Esophagus squamous epithelium (tissue), 5 donors: ENCODE measurements around the gene IL18BP. TPM values are rescaled to one million over a fixed set of nuclear protein-coding genes. Genes with fewer than 3 reads are reported as not detected.

Source experiments
- DNase-seq: peaks from one replicate; lab custom pipeline; 2025; lab: John Stamatoyannopoulos, UW
- H3K27ac ChIP-seq, 4 donors: fragments of 200-600 bp; sonication (generic); one replicate each; pipeline ENCODE4 v1.5.1; 2016 to 2019; ENCODE audit warnings: mild to moderate bottlenecking in 1 of 4
- H3K27me3 ChIP-seq, 4 donors: fragments of 200-600 bp; sonication (generic); 1 replicate in 3 of 4; 2 replicates in 1 of 4; pipeline versions ENCODE4 v1.5.1 to v1.6.0; 2017 to 2021; ENCODE audit warnings: antibody characterized with exemption in 1 of 4
- H3K36me3 ChIP-seq, 3 donors: fragments of 200-600 bp; sonication (generic); one replicate each; pipeline ENCODE4 v1.5.1; 2016 to 2019
- H3K4me1 ChIP-seq, 3 donors: fragments of 200-600 bp; sonication (generic); one replicate each; pipeline ENCODE4 v1.5.1; 2017 to 2019
- H3K4me3 ChIP-seq, 4 donors: fragments of 200-600 bp; sonication (generic); 1 replicate in 3 of 4; 2 replicates in 1 of 4; pipeline ENCODE4 v1.5.1; 2016 to 2019; ENCODE audit warnings: mild to moderate bottlenecking in 2 of 4, moderate library complexity in 1 of 4
- H3K9me3 ChIP-seq, 3 donors: fragments of 200-600 bp; sonication (generic); one replicate each; pipeline ENCODE4 v1.5.1; 2016 to 2019
- POLR2A ChIP-seq, 4 donors: fragments of 450-650 bp; IDR thresholded peaks; one replicate each; pipeline ENCODE4 v1.6.1; 2017; ENCODE audit warnings: antibody characterized with exemption in 4 of 4, mild to moderate bottlenecking in 4 of 4, moderate library complexity in 3 of 4
- WGBS, 2 donors: methylation state at CpG; one replicate each; pipeline ENCODE4 v1.1.5; 2018; 5-methylcytosine and 5-hydroxymethylcytosine counted together
- intact Hi-C: fragments of 100-400 bp; cut with DNase I; formaldehyde crosslinking; loops from one replicate; pipeline ENCODE4 v1.15.0; 2022
- total RNA-seq, 4 donors: library from RNA; depleted of rRNA; stranded (reverse); fragments of >200 nt; gene quantifications; one replicate each; pipeline ENCODE4 v1.1.0, GENCODE V29; 2016
- TF ChIP-seq, protein P1 (sequence below), 6 experiments: fragments of 450-650 bp in 4 of 6; fragments of 200-600 bp in 2 of 6; sonication (generic) in 2 of 6; IDR thresholded peaks; one replicate each; pipeline ENCODE4 v1.5.1; 2016 to 2019; ENCODE audit warnings: antibody characterized with exemption in 6 of 6, mild to moderate bottlenecking in 4 of 6, moderate library complexity in 4 of 6
- donor health status: DM: yes; HTN: yes; CAD: no.

The IL18BP gene
- total RNA-seq, 4 donors from 2014 or later: 1.6 to 6.5 (median 4.8) TPM

DNA sequence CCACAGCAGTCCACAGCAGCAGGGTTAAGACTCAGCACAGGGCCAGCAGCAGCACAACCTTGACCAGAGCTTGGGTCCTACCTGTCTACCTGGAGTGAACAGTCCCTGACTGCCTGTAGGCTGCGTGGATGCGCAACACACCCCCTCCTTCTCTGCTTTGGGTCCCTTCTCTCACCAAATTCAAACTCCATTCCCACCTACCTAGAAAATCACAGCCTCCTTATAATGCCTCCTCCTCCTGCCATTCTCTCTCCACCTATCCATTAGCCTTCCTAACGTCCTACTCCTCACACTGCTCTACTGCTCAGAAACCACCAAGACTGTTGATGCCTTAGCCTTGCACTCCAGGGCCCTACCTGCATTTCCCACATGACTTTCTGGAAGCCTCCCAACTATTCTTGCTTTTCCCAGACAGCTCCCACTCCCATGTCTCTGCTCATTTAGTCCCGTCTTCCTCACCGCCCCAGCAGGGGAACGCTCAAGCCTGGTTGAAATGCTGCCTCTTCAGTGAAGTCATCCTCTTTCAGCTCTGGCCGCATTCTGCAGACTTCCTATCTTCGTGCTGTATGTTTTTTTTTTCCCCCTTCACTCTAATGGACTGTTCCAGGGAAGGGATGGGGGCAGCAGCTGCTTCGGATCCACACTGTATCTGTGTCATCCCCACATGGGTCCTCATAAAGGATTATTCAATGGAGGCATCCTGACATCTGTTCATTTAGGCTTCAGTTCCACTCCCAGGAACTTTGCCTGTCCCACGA is 3.3 kb downstream of the IL18BP start:
- Histone ChIP-seq H3K36me3 (peaks cover 35 to 72% (median 45%) of the 10 kb centered on the region in 3 donors), H3K27ac (no peak overlapping the region), H3K27me3 (no peaks in the 10 kb centered on the region), H3K4me1 (peaks cover 4 to 37% (median 23%) of the 10 kb centered on the region in 3 donors), H3K4me3 (no peak overlapping the region), H3K9me3 (no peaks in the 10 kb centered on the region)
- no peak for DNase-seq
- TF ChIP-seq, protein P1, sequence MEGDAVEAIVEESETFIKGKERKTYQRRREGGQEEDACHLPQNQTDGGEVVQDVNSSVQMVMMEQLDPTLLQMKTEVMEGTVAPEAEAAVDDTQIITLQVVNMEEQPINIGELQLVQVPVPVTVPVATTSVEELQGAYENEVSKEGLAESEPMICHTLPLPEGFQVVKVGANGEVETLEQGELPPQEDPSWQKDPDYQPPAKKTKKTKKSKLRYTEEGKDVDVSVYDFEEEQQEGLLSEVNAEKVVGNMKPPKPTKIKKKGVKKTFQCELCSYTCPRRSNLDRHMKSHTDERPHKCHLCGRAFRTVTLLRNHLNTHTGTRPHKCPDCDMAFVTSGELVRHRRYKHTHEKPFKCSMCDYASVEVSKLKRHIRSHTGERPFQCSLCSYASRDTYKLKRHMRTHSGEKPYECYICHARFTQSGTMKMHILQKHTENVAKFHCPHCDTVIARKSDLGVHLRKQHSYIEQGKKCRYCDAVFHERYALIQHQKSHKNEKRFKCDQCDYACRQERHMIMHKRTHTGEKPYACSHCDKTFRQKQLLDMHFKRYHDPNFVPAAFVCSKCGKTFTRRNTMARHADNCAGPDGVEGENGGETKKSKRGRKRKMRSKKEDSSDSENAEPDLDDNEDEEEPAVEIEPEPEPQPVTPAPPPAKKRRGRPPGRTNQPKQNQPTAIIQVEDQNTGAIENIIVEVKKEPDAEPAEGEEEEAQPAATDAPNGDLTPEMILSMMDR (IDR thresholded peaks at IDR 0.05): no peak
- TF ChIP-seq POLR2A (IDR thresholded peaks at IDR 0.05): no peak
- intact Hi-C loops: no loop called here
- WGBS, 2 donors: 61% methylated on average over 9 to 10 of the region's 10 CpGs

GRCh38 chr11:72002841-72003775 is 4.4 kb downstream of the IL18BP start:
- DNase-seq: no peak
- intact Hi-C loops: no loop called here

GRCh38 chr11:72003776-72004171 is 5.1 kb downstream of the IL18BP start:
- Histone ChIP-seq H3K9me3 (no peaks in the 10 kb centered on the region), H3K4me1 (peaks cover 4 to 32% (median 18%) of the 10 kb centered on the region in 3 donors), H3K36me3 (peaks cover 53 to 89% (median 61%) of the 10 kb centered on the region in 3 donors), H3K27ac (no peak overlapping the region), H3K27me3 (no peaks in the 10 kb centered on the region), H3K4me3 (no peak overlapping the region)
- TF ChIP-seq POLR2A (IDR thresholded peaks at IDR 0.05): no peak
- TF ChIP-seq, protein P1 (IDR thresholded peaks at IDR 0.05): no peak
- intact Hi-C loops: no loop called here
- DNase-seq: no peak
- 90 to 100% methylated on average over 1 to 6 of the region's 20 CpGs for WGBS, 2 donors

More at GRCh38 chr11:72002841-72003775, 4.4 kb downstream of the IL18BP start:
- H3K9me3 ChIP-seq: no peaks in the 10 kb centered on the region
- peaks cover 46 to 83% (median 54%) of the 10 kb centered on the region in 3 donors for H3K36me3 ChIP-seq
- H3K27ac ChIP-seq: no peak overlapping the region
- H3K4me1 ChIP-seq: peaks cover 4 to 37% (median 23%) of the 10 kb centered on the region in 3 donors
- no peaks in the 10 kb centered on the region for H3K27me3 ChIP-seq
- TF ChIP-seq POLR2A (IDR thresholded peaks at IDR 0.05): no peak
- TF ChIP-seq, protein P1 (IDR thresholded peaks at IDR 0.05): no peak
- 80 to 81% methylated on average over 10 to 11 of the region's 12 CpGs for whole genome bisulfite sequencing, 2 donors
- no peak overlapping the region for H3K4me3 ChIP-seq

GRCh38 chr11:72004515-72005346 is 6.0 kb downstream of the IL18BP start:
- no peak for TF ChIP-seq POLR2A (IDR thresholded peaks at IDR 0.05)
- TF ChIP-seq, protein P1 (IDR thresholded peaks at IDR 0.05): no peak
- intact Hi-C loops: no loop called here
- H3K27ac ChIP-seq: no peak overlapping the region
- H3K9me3 ChIP-seq: no peaks in the 10 kb centered on the region
- DNase-seq: no peak
- H3K4me3 ChIP-seq: no peak overlapping the region
- peaks cover 60 to 99% (median 70%) of the 10 kb centered on the region in 3 donors for H3K36me3 ChIP-seq
- WGBS, 2 donors: 80 to 87% methylated on average over 2 to 9 of the region's 16 CpGs
- peaks cover 4 to 31% (median 9%) of the 10 kb centered on the region in 3 donors for H3K4me1 ChIP-seq
- no peaks in the 10 kb centered on the region for H3K27me3 ChIP-seq
